Measurements from ENCODE around the gene GSDME.
A peak's percentile ranks its signal among the peaks of the same experiment; 100 is the strongest.

The GSDME gene

GRCh38 chr7:24724451-24725190 is 32.6 kb downstream of the GSDME start:
- DNase-seq, result no peak

DNA sequence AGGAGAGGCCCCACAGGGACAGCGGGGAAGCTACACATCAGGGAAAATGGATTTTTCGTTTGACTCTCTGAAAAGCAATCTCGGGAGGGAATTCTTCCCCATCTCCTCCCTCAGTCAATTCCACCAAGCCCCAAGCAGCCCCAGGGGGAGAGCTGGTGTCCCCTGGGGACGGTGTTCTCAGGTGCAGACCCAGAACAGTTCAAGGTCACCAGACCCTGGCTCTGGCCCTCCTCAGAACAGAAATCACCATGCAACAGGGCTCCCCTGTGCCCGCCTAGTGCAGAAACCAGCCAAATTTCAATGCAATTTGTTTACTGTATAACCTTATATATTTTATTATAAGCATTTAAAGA is 34.1 kb downstream of the GSDME start:
- DNase-seq, result no peak

GRCh38 chr7:24722386-24723177 is 34.7 kb downstream of the GSDME start:
- peak in 11 of 56 donors; percentile 11 to 44 (median 29) for DNase-seq

- no peak for DNase-seq
These were observed 35.7 kb downstream of the GSDME start for GRCh38 chr7:24721481-24722001.

GRCh38 chr7:24720283-24720682 is 37.0 kb downstream of the GSDME start:
- DNase-seq, result no peak

DNA sequence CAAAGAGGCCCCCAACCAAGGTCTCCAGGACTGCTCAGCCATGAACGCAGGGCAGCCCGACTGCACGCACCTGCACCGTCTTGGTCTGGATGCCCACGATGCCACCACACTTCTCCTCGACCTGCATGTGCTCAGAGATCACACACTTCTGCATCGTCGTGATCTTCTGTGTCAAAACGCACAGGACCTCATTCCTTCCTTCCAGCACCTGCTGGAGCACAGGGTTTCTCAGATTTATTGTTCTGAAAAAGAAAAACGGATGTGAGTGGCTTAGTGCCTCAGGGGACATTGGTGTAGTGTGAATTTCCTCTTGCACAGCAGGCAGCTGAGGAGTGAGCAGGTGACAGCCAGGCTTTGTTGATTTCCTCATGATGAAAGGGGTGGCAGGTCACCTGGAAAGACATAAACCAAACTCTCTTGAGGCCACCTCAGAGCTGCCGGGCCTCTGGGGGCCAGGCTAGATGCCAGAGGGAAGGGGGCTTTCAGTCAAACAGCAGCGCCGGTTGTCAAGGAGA is 38.2 kb downstream of the GSDME start:
- no peak for DNase-seq

DNA sequence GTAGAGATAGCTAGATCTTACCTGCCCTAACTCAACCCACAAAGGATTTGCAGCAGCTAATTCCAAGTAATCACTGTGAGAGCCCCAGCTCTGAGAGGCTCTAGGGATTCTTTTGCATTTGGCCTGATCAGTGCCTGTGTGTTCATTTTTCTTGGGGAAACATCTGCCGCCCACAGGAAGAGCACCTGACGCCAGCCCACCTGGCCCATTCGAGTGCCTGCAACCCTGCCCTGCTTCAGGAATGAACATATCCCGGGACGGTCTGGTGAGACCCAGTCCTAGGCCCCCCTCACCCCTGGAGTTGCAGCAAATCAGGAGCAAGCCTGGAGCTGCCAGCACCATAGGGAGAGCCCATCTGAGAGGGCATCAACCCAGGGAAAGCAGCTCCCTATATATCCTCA is 38.8 kb downstream of the GSDME start:
- DNase-seq, result no peak

DNA sequence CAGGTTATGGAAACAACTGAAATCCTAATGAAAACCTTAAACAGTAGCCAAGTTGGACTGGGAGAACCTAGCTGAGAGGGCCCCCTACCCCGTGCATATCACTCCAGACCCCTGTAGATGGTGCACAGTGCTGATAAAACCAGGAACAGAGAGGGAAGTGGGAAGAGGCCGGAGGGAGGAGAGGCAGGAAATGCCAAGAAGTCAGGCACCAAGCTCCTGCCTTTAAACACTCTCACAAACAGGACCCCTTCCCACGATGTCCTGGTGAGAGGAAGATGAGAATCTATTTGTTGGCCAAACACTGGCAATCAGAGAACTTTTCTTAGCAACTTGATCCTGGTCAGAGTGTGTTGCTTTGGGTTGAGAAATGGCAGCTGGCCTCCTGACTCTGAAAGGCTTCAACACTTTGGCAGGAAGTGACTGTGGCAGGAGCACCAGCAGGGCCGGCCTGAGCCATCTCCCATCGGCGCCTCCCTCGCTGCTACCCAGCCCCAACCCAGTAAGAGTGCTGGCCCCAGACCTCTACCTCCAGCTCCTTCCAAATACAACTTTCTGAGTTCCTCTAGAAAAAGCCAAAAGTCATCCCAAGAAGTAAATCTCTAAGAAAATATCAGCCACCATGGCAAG is 39.5 kb downstream of the GSDME start:
- DNase-seq, result no peak

GRCh38 chr7:24717247-24717622 is 40.0 kb downstream of the GSDME start:
- no peak for DNase-seq

DNA sequence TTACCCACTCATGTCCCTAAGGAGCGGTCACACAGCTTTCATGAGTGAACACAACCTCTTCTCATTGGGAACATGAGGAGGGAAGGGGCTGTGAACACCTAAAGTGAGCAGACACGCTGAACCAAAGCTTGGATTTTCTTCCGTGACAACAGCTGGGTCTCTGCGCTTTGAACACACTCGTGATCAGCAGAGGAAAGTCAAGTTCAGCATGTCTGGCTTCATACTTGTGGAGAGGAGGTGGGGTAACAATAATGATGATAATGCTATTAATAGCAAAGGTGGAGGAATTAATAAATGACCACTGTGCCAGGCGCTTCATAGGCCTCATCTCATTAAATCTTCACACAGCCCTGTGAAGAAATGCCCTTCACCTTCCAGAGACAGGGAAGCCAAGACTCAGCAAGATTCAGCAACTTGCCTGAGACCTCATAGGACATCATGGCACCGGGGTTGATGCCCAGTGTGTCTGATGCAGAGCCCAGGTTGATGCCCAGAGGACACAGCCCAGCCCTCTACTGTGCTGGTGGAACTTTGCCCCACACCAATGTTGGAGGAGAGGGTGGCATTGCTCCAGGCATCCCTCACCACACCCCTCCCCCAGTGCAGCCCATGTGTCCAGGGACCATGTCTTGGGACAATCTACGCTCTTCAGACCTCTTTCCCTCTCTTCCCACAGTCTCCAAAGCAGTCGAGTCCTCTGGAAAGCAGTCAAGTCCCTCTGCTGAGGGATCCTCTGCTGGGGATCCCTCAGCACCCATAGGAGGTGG is 40.6 kb downstream of the GSDME start:
- no peak for DNase-seq

GRCh38 chr7:24715661-24716479 is 41.4 kb downstream of the GSDME start:
- DNase-seq, result peak in 10 of 56 donors; percentile 16 to 39 (median 30)

DNA sequence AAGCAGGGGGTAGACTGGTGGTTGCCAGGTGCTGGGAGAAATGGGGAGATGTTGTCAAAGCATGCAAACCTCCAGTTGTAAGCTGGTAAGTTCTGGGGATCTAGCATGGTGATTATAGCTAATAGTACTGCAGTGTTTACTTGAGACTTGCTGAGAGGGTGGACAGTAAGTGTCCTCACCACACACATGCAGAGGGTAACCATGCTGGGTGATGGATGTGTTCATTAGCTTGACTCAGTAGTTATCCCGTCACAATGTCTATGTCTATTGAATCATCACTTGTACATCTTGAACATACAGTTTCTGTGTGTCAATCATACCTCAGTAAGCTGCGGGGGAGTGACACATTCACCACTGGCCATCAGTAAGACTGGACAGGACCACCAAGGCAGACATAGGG is 42.1 kb downstream of the GSDME start:
- no peak for DNase-seq

DNA sequence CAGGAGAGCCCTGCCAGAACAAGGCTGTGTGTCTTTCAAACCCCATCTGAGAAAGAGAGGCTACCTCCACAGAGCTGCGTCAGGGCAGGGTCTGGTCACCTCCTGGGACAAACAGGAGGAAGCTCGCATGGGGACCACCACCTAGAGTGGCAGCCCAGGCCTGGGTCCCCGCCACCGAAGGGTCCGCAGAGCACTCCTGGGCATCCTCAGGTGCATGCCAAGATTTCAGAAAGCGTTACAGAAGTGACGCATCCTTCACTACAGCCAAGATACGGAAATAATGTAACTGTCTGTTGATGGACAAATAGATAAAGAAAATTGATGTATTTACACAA is 42.6 kb downstream of the GSDME start:
- DNase-seq, result no peak

- no peak for DNase-seq
These were observed 43.2 kb downstream of the GSDME start for GRCh38 chr7:24713850-24714675.

DNA sequence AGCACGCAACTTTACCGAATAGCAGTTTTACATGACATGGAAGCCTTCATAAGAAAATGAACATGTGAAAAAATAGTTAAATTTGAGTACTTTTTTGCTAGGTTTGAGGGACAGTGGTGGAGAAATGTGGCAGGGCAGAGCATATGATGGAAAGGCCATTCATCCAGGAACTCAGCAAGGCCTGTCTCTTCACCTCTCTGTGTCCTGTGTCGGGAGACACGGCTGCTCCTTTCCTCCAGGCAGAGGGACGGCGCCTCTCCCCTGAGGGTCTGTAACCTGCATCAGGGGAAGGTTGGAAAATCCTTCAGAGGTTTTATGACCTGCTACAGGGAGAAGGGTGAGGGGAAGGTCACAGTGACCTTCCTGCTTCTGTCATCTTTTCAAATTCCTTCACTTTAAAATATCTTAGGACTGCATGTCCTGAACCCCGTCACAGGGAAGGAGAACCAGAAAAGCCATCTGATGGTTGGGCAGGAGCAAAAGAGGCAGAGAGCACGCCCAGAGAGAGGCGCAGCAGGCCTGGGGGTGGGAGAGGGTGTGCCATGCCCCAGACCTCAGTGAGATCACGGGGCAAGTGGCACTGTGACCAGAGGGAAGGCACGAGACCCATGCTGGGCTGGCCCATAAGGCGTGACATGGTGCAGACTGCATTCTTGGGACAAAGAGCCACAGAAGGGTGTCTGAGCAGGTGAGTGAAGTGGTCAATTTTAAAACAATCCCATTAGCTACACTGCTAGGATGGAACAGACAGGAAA is 44.0 kb downstream of the GSDME start:
- DNase-seq, result no peak

- peak in 4 of 56 donors; percentile 26 to 58 (median 32) for DNase-seq
These were observed 47.5 kb downstream of the GSDME start for GRCh38 chr7:24709585-24710360.

DNA sequence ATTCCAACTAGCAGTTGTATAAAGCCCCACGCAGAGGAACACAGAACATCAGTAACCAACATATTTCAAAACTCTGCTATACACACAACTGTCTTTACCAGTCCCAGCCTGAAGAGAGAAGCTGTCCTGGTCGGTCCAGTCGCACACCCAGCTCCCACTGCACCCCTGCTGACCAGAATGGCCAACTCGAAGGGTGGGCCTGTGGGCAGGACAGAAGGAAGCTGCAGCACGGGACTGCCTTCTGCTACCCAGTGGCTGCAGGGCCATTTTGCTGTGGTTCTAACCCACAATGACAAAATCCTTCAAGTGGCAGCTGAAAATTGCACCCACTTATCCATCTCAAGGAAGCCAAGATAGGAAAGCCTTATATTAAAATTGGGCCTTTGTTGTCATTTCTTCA is 48.2 kb downstream of the GSDME start:
- no peak for DNase-seq
